ENCODE results near the gene HAPLN2.

HAPLN2 gene

GRCh38 chr1:156663178-156663577 lies 44.0 kb downstream of the HAPLN2 start:
- no peak for DNase-seq (ENCODE audit: low read depth)

GRCh38 chr1:156664046-156664766 lies 45.0 kb downstream of the HAPLN2 start:
- DNase-seq (ENCODE audit: low read depth), result no peak

GRCh38 chr1:156664767-156665411 lies 45.7 kb downstream of the HAPLN2 start:
- no peak for DNase-seq (ENCODE audit: low read depth)

- DNase-seq (ENCODE audit: low read depth), result no peak
These were observed 46.3 kb downstream of the HAPLN2 start for GRCh38 chr1:156665539-156665938.

GRCh38 chr1:156666862-156667609 lies 47.8 kb downstream of the HAPLN2 start:
- DNase-seq (ENCODE audit: low read depth), result no peak

- no peak for DNase-seq (ENCODE audit: low read depth)
These were observed 48.4 kb downstream of the HAPLN2 start for GRCh38 chr1:156667610-156667967.

GRCh38 chr1:156667968-156668709 lies 48.9 kb downstream of the HAPLN2 start:
- DNase-seq (ENCODE audit: low read depth), result no peak

- DNase-seq (ENCODE audit: low read depth), result no peak
These were observed 49.8 kb downstream of the HAPLN2 start for GRCh38 chr1:156668801-156669637.

- no peak for DNase-seq (ENCODE audit: low read depth)
These were observed 50.6 kb downstream of the HAPLN2 start for GRCh38 chr1:156669794-156670193.

GRCh38 chr1:156670359-156670758 lies 51.1 kb downstream of the HAPLN2 start:
- no peak for DNase-seq (ENCODE audit: low read depth)

GRCh38 chr1:156670791-156671190 lies 51.6 kb downstream of the HAPLN2 start:
- DNase-seq (ENCODE audit: low read depth), result no peak

- DNase-seq (ENCODE audit: low read depth), result no peak
These were observed 52.6 kb downstream of the HAPLN2 start for GRCh38 chr1:156671804-156672203.

- no peak for DNase-seq (ENCODE audit: low read depth)
These were observed 54.3 kb downstream of the HAPLN2 start for GRCh38 chr1:156673387-156674121.
